HepG2 (cell line): ENCODE data around the gene SLC39A10. TPM values are rescaled to one million over a fixed set of nuclear protein-coding genes. Genes with fewer than 3 reads are reported as not detected.

ENCODE experiments used
- ATAC-seq: fragments of 200-7000 bp; cut with Tn5 transposase; 3 replicates; pipeline ENCODE4 v1.9.1; 2020; ENCODE audit warnings: mild to moderate bottlenecking, moderate library complexity
- BruUV-seq: library from RNA; stranded (reverse); fragments of 400-500 nt; replicated peaks from 2 replicates; lab custom pipeline; 2021; lab: Mats Ljungman, UMichigan
- CTCF ChIA-PET: fragments of 300-600 bp; formaldehyde crosslinking; extraction: SDS; loops from one replicate; lab custom pipeline; 2021; ENCODE audit warnings: low total read pairs, inconsistent platforms, low intra/inter-chr PET ratio; lab: Yijun Ruan, JAX
- POLR2A ChIA-PET: fragments of 350-600 bp; sonication (Branson Sonifier 250); formaldehyde crosslinking; loops from one replicate; lab custom pipeline; 2020; ENCODE audit warnings: antibody characterized with exemption, inconsistent platforms; lab: Yijun Ruan, JAX
- DNase-seq: peaks from one replicate; pipeline ENCODE4 v3.0.0-alpha.2; 2015; ENCODE audit warnings: low spot score
- FAIRE-seq: peaks from 3 replicates; lab custom pipeline; 2011; peaks lifted over from hg19 to GRCh38; lab: Jason Lieb, UNC
- H2AFZ ChIP-seq: one replicate; pipeline ENCODE4 v1.6.1; 2011; ENCODE audit warnings: low read length, inconsistent platforms
- H3K27ac ChIP-seq: fragments of 300-600 bp; 3 replicates; pipeline ENCODE4 v1.8.0; 2011; ENCODE audit warnings: mixed run types, mild to moderate bottlenecking, mixed read lengths, low read length, inconsistent platforms; ENCODE audit not compliant: insufficient read depth; ENCODE audit errors: extremely low read length
- H3K27me3 ChIP-seq, 2 experiments: fragments of 200-600 bp in 1 of 2; 2 replicates in 1 of 2; 3 replicates in 1 of 2; pipeline versions ENCODE4 v1.6.0 to v1.8.0; 2011; ENCODE audit warnings: low read length in 2 of 2, mild to moderate bottlenecking in 2 of 2, moderate library complexity in 2 of 2, inconsistent platforms in 1 of 2; ENCODE audit not compliant: insufficient read depth in 2 of 2, control insufficient read depth in 1 of 2
- H3K36me3 ChIP-seq, 2 experiments: fragments of 200-600 bp in 1 of 2; replicated peaks in 1 of 2; 2 replicates in 1 of 2; 3 replicates in 1 of 2; pipeline versions ENCODE4 v1.5.1 to v1.8.0; 2011; ENCODE audit warnings: low read length in 2 of 2, inconsistent platforms in 1 of 2; ENCODE audit not compliant: insufficient read depth in 2 of 2, control insufficient read depth in 1 of 2
- H3K4me1 ChIP-seq: 2 replicates; pipeline ENCODE4 v1.5.1; 2012; ENCODE audit warnings: low read length, inconsistent platforms; ENCODE audit not compliant: insufficient read depth
- H3K4me2 ChIP-seq: 2 replicates; pipeline ENCODE4 v1.6.0; 2011; ENCODE audit warnings: low read depth, low read length, inconsistent platforms
- H3K4me3 ChIP-seq, 3 experiments: fragments of 200-600 bp in 1 of 3; sonication (generic), shearing (Covaris generic) in 1 of 3; replicated peaks in 1 of 3; 2 replicates each; pipeline ENCODE4 v1.5.1; 2011 to 2016; ENCODE audit warnings: low read length in 3 of 3, inconsistent platforms in 2 of 3, low read depth in 2 of 3, mild to moderate bottlenecking in 2 of 3, control low read depth in 1 of 3, mixed read lengths in 1 of 3; ENCODE audit not compliant: insufficient read depth in 1 of 3
- H3K79me2 ChIP-seq: one replicate; pipeline ENCODE4 v1.6.1; 2011; ENCODE audit warnings: low read length, inconsistent platforms; ENCODE audit not compliant: insufficient read depth
- H3K9ac ChIP-seq: 2 replicates; pipeline ENCODE4 v1.6.0; 2011; ENCODE audit warnings: mild to moderate bottlenecking, low read depth, low read length, inconsistent platforms; ENCODE audit not compliant: insufficient read depth
- H3K9me3 ChIP-seq: 2 replicates; pipeline ENCODE4 v1.5.1; 2012; ENCODE audit warnings: mild to moderate bottlenecking, low read length
- H4K20me1 ChIP-seq: 2 replicates; pipeline ENCODE4 v1.6.0; 2011; ENCODE audit warnings: inconsistent platforms, mild to moderate bottlenecking, low read length, moderate library complexity; ENCODE audit not compliant: insufficient read depth
- ARNT2 ChIP-seq: sonication (generic); formaldehyde crosslinking; IDR thresholded peaks from 2 replicates; pipeline ENCODE4 v1.8.0; 2022; ENCODE audit warnings: mild to moderate bottlenecking, low read depth, missing genetic modification reagents, moderate library complexity
- ATF4 ChIP-seq, 2 experiments: fragments of 450-650 bp in 1 of 2; sonication (generic) in 1 of 2; formaldehyde crosslinking; IDR thresholded peaks; 2 replicates each; pipeline versions ENCODE4 v1.5.0 to v1.8.0; 2020 to 2022; ENCODE audit warnings: mild to moderate bottlenecking in 1 of 2, missing genetic modification reagents in 1 of 2
- BRCA1 ChIP-seq: sonication (generic); formaldehyde crosslinking; IDR thresholded peaks from 2 replicates; pipeline ENCODE4 v1.4.0; 2020; ENCODE audit warnings: missing genetic modification reagents
- KLF6 ChIP-seq: IDR thresholded peaks from 2 replicates; pipeline ENCODE4 v1.8.0; 2016; ENCODE audit warnings: missing biosample characterization, missing genetic modification reagents
- MAFF ChIP-seq: IDR thresholded peaks from 2 replicates; pipeline ENCODE4 v1.6.1; 2011; ENCODE audit warnings: low read depth, low read length, improper control_type of control experiment
- MATR3 ChIP-seq: sonication (generic); formaldehyde crosslinking; IDR thresholded peaks from 2 replicates; pipeline ENCODE4 v1.4.0; 2020; ENCODE audit warnings: missing genetic modification reagents
- MLX ChIP-seq: IDR thresholded peaks from 2 replicates; pipeline ENCODE4 v1.6.1; 2016
- TGIF2 ChIP-seq: IDR thresholded peaks from 2 replicates; pipeline ENCODE4 v1.6.1; 2016; ENCODE audit warnings: control low read depth, missing compliant biosample characterization
- ZBTB38 ChIP-seq: sonication (generic); formaldehyde crosslinking; IDR thresholded peaks from 2 replicates; pipeline ENCODE4 v1.5.1; 2020; ENCODE audit warnings: mild to moderate bottlenecking, missing genetic modification reagents
- ZBTB43 ChIP-seq: sonication (generic); formaldehyde crosslinking; conservative IDR thresholded peaks from 2 replicates; pipeline ENCODE4 v1.4.0; 2020; ENCODE audit warnings: missing genetic modification reagents
- ZNF24 ChIP-seq: fragments of 450-650 bp; IDR thresholded peaks from 2 replicates; pipeline ENCODE4 v1.6.1; 2017; ENCODE audit warnings: antibody characterized with exemption, mild to moderate bottlenecking
- ZNF335 ChIP-seq: sonication (generic); formaldehyde crosslinking; IDR thresholded peaks from 2 replicates; pipeline ENCODE4 v1.4.0; 2020; ENCODE audit warnings: missing genetic modification reagents
- WGBS: methylation state at CpG from one replicate; pipeline ENCODE4 v1.1.6; 2017; ENCODE audit warnings: low lambda C conversion rate; 5-methylcytosine and 5-hydroxymethylcytosine counted together
- in situ Hi-C: cut with HindIII; loops from 2 replicates; pipeline ENCODE4 v1.10.0; 2017; ENCODE audit warnings: low pct_unique_long_range_greater_than_20kb; ENCODE audit not compliant: extremely low pct_ligation_motif_present
- intact Hi-C: fragments of 100-400 bp; cut with micrococcal nuclease; formaldehyde crosslinking; loops from one replicate; pipeline ENCODE4 v1.10.0; 2022; ENCODE audit not compliant: unreplicated experiment
- polyA plus RNA-seq, 8 experiments: library from polyadenylated mRNA; depleted of rRNA in 3 of 8; stranded (reverse) in 7 of 8; unstranded in 1 of 8; fragments of >200 nt; fragmentation: Illumina TruSeq in 4 of 8; extraction: Trizol in 4 of 8; gene quantifications; 2 replicates each; pipeline versions ENCODE4 v1.2.1 to v1.2.3, GENCODE V29; 2011 to 2016; ENCODE audit warnings: low read depth in 4 of 8, missing spikeins in 1 of 8, mixed read lengths in 1 of 8; ENCODE audit not compliant: insufficient read depth in 1 of 8
- total RNA-seq, 5 experiments: library from RNA; depleted of rRNA; stranded (reverse); fragments of >200 nt; fragmentation: Illumina TruSeq; extraction: Trizol; gene quantifications; 2 replicates each; pipeline ENCODE4 v1.2.3, GENCODE V29; 2016; ENCODE audit warnings: low read depth in 1 of 5

Gene SLC39A10
- total and polyA plus RNA-seq, 2 of the 13 experiments (the other 11 are each of a cell fraction or from before 2014, with no cell fraction given): 13.2 to 21.0 TPM

- Histone ChIP-seq H2AFZ (no peak overlapping the region), H3K9ac (no peak overlapping the region), H3K79me2 (no peaks in the 10 kb centered on the region), H3K27ac (no peak overlapping the region), H3K36me3 (no peaks in the 10 kb centered on the region), H3K4me3 (no peak overlapping the region), H4K20me1 (no peaks in the 10 kb centered on the region), H3K4me2 (no peak overlapping the region), H3K9me3 (peaks cover 10% of the 10 kb centered on the region), H3K4me1 (no peaks in the 10 kb centered on the region), H3K27me3 (no peaks in the 10 kb centered on the region)
- BruUV-seq: no TSS peak
- 97% methylated on average over 1 of the region's 1 CpG for WGBS
- in situ Hi-C loops: no loop called here
- no peak for FAIRE-seq
- no peak for TF ChIP-seq ZBTB38
- no peak for TF ChIP-seq ZNF335 (CRISPR knock-in tag)
- no peak for TF ChIP-seq ZBTB43 (CRISPR knock-in tag)
- TF ChIP-seq BRCA1 (CRISPR knock-in tag): no peak
- no peak for TF ChIP-seq ZNF24
- no peak for TF ChIP-seq MATR3 (CRISPR knock-in tag)
- no peak for TF ChIP-seq ATF4 (CRISPR knock-in tag; IDR thresholded peaks at IDR 0.05)
- TF ChIP-seq TGIF2 (CRISPR knock-in tag): no peak
- no peak for TF ChIP-seq KLF6
- TF ChIP-seq MAFF: no peak
- TF ChIP-seq MLX (CRISPR knock-in tag): no peak
- TF ChIP-seq ARNT2: no peak
- intact Hi-C loops: no loop called here
- no peak for DNase-seq
- ATAC-seq: no peak
- POLR2A ChIA-PET: no interaction called here
- CTCF ChIA-PET: no interaction called here
These were observed 39.0 kb downstream of the SLC39A10 start for GRCh38 chr2:195696012-195696411.
